ENCODE data around the gene EPB41L4A.
"Not testable (repeated sequence)": the region's sequence is repeated elsewhere in the genome, so short reads cannot be mapped to it uniquely, and the experiment has no call there.

Gene EPB41L4A

DNA sequence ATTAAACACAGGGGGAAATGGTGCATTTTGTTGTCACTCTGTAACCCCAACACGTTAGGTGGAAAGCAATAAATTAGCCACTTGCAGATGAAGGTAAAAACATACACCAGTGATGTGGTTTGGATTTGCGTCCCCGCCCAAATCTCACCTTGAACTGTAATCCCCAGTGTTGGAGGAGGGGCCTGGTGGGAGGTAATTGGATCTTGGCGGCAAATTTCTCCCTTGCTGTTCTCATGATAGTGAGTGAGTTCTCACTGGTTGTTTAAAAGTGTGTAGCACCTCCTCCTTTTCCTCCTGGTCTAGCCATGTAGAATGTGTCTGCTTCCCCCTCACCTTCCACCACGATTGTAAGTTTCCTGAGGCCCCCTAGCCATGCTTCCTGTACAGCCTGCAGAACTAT lies 17.2 kb downstream of the EPB41L4A start:
- H3K27ac ChIP-seq (ENCODE audit: low read length): no peak overlapping the region
- H3K9me3 ChIP-seq (ENCODE audit: control insufficient read depth in 2 of 2, low read length in 2 of 2): no peaks in the 10 kb centered on the region
- H3K9ac ChIP-seq (ENCODE audit: low read length in 2 of 2): no peak overlapping the region
- H3K36me3 ChIP-seq (ENCODE audit: control insufficient read depth in 2 of 2, insufficient read depth in 2 of 2, low read length in 2 of 2): no peaks in the 10 kb centered on the region
- H3K27me3 ChIP-seq (ENCODE audit: control insufficient read depth in 1 of 2, insufficient read depth in 2 of 2, low read length in 2 of 2): no peaks in the 10 kb centered on the region
- H3K4me3 ChIP-seq (ENCODE audit: low read length in 2 of 2): no peak overlapping the region
- H3K4me1 ChIP-seq (ENCODE audit: control insufficient read depth, insufficient read depth, low read length): no peaks in the 10 kb centered on the region

- H3K4me3 ChIP-seq (ENCODE audit: low read length in 2 of 2): no peak overlapping the region
- H3K27ac ChIP-seq (ENCODE audit: low read length): no peak overlapping the region
- no peaks in the 10 kb centered on the region for H3K27me3 ChIP-seq (ENCODE audit: control insufficient read depth in 1 of 2, insufficient read depth in 2 of 2, low read length in 2 of 2)
- H3K4me1 ChIP-seq (ENCODE audit: control insufficient read depth, insufficient read depth, low read length): no peaks in the 10 kb centered on the region
- H3K9me3 ChIP-seq (ENCODE audit: control insufficient read depth in 2 of 2, low read length in 2 of 2): no peaks in the 10 kb centered on the region
- H3K9ac ChIP-seq (ENCODE audit: low read length in 2 of 2): no peak overlapping the region
- no peaks in the 10 kb centered on the region for H3K36me3 ChIP-seq (ENCODE audit: control insufficient read depth in 2 of 2, insufficient read depth in 2 of 2, low read length in 2 of 2)
Observed at GRCh38 chr5:112397690-112398089, 21.4 kb downstream of the EPB41L4A start.

- Histone ChIP-seq H3K9ac (ENCODE audit: low read length in 2 of 2) (no peak overlapping the region), H3K36me3 (ENCODE audit: control insufficient read depth in 2 of 2, insufficient read depth in 2 of 2, low read length in 2 of 2) (no peaks in the 10 kb centered on the region), H3K27me3 (ENCODE audit: control insufficient read depth in 1 of 2, insufficient read depth in 2 of 2, low read length in 2 of 2) (no peaks in the 10 kb centered on the region), H3K4me1 (ENCODE audit: control insufficient read depth, insufficient read depth, low read length) (no peaks in the 10 kb centered on the region), H3K4me3 (ENCODE audit: low read length in 2 of 2) (no peak overlapping the region), H3K9me3 (ENCODE audit: control insufficient read depth in 2 of 2, low read length in 2 of 2) (no peaks in the 10 kb centered on the region), H3K27ac (ENCODE audit: low read length) (no peak overlapping the region)
Observed at GRCh38 chr5:112396430-112396829, 22.6 kb downstream of the EPB41L4A start.

- H3K36me3 ChIP-seq (ENCODE audit: control insufficient read depth in 2 of 2, insufficient read depth in 2 of 2, low read length in 2 of 2); H3K9ac ChIP-seq (ENCODE audit: low read length in 2 of 2); H3K27ac ChIP-seq (ENCODE audit: low read length); H3K9me3 ChIP-seq (ENCODE audit: control insufficient read depth in 2 of 2, low read length in 2 of 2); H3K4me1 ChIP-seq (ENCODE audit: control insufficient read depth, insufficient read depth, low read length); H3K4me3 ChIP-seq (ENCODE audit: low read length in 2 of 2); H3K27me3 ChIP-seq (ENCODE audit: control insufficient read depth in 1 of 2, insufficient read depth in 2 of 2, low read length in 2 of 2): not testable (repeated sequence)
Observed at GRCh38 chr5:112395299-112395698, 23.8 kb downstream of the EPB41L4A start.

- H3K36me3 ChIP-seq (ENCODE audit: control insufficient read depth in 2 of 2, insufficient read depth in 2 of 2, low read length in 2 of 2): no peaks in the 10 kb centered on the region
- H3K4me1 ChIP-seq (ENCODE audit: control insufficient read depth, insufficient read depth, low read length): no peaks in the 10 kb centered on the region
- H3K9ac ChIP-seq (ENCODE audit: low read length in 2 of 2): no peak overlapping the region
- H3K27me3 ChIP-seq (ENCODE audit: control insufficient read depth in 1 of 2, insufficient read depth in 2 of 2, low read length in 2 of 2): no peaks in the 10 kb centered on the region
- no peaks in the 10 kb centered on the region for H3K9me3 ChIP-seq (ENCODE audit: control insufficient read depth in 2 of 2, low read length in 2 of 2)
- H3K4me3 ChIP-seq (ENCODE audit: low read length in 2 of 2): no peak overlapping the region
- H3K27ac ChIP-seq (ENCODE audit: low read length): no peak overlapping the region
Observed at GRCh38 chr5:112390327-112390726, 28.8 kb downstream of the EPB41L4A start.

- Histone ChIP-seq H3K36me3 (ENCODE audit: control insufficient read depth in 2 of 2, insufficient read depth in 2 of 2, low read length in 2 of 2) (no peaks in the 10 kb centered on the region), H3K27me3 (ENCODE audit: control insufficient read depth in 1 of 2, insufficient read depth in 2 of 2, low read length in 2 of 2) (no peaks in the 10 kb centered on the region), H3K9ac (ENCODE audit: low read length in 2 of 2) (no peak overlapping the region), H3K9me3 (ENCODE audit: control insufficient read depth in 2 of 2, low read length in 2 of 2) (no peaks in the 10 kb centered on the region), H3K27ac (ENCODE audit: low read length) (no peak overlapping the region), H3K4me1 (ENCODE audit: control insufficient read depth, insufficient read depth, low read length) (no peaks in the 10 kb centered on the region), H3K4me3 (ENCODE audit: low read length in 2 of 2) (no peak overlapping the region)
Observed at GRCh38 chr5:112388739-112389138, 30.3 kb downstream of the EPB41L4A start.

- no peaks in the 10 kb centered on the region for H3K9me3 ChIP-seq (ENCODE audit: control insufficient read depth in 2 of 2, low read length in 2 of 2)
- H3K4me3 ChIP-seq (ENCODE audit: low read length in 2 of 2): no peak overlapping the region
- no peak overlapping the region for H3K9ac ChIP-seq (ENCODE audit: low read length in 2 of 2)
- no peak overlapping the region for H3K27ac ChIP-seq (ENCODE audit: low read length)
- no peaks in the 10 kb centered on the region for H3K4me1 ChIP-seq (ENCODE audit: control insufficient read depth, insufficient read depth, low read length)
- H3K27me3 ChIP-seq (ENCODE audit: control insufficient read depth in 1 of 2, insufficient read depth in 2 of 2, low read length in 2 of 2): no peaks in the 10 kb centered on the region
- no peaks in the 10 kb centered on the region for H3K36me3 ChIP-seq (ENCODE audit: control insufficient read depth in 2 of 2, insufficient read depth in 2 of 2, low read length in 2 of 2)
Observed at GRCh38 chr5:112388074-112388473, 31.0 kb downstream of the EPB41L4A start.

GRCh38 chr5:112386766-112387165 lies 32.3 kb downstream of the EPB41L4A start:
- Histone ChIP-seq H3K9ac (ENCODE audit: low read length in 2 of 2) (no peak overlapping the region), H3K27ac (ENCODE audit: low read length) (no peak overlapping the region), H3K27me3 (ENCODE audit: control insufficient read depth in 1 of 2, insufficient read depth in 2 of 2, low read length in 2 of 2) (no peaks in the 10 kb centered on the region), H3K9me3 (ENCODE audit: control insufficient read depth in 2 of 2, low read length in 2 of 2) (no peaks in the 10 kb centered on the region), H3K36me3 (ENCODE audit: control insufficient read depth in 2 of 2, insufficient read depth in 2 of 2, low read length in 2 of 2) (no peaks in the 10 kb centered on the region), H3K4me1 (ENCODE audit: control insufficient read depth, insufficient read depth, low read length) (no peaks in the 10 kb centered on the region), H3K4me3 (ENCODE audit: low read length in 2 of 2) (no peak overlapping the region)

- Histone ChIP-seq H3K4me3 (ENCODE audit: low read length in 2 of 2) (no peak overlapping the region), H3K4me1 (ENCODE audit: control insufficient read depth, insufficient read depth, low read length) (no peaks in the 10 kb centered on the region), H3K9ac (ENCODE audit: low read length in 2 of 2) (no peak overlapping the region), H3K36me3 (ENCODE audit: control insufficient read depth in 2 of 2, insufficient read depth in 2 of 2, low read length in 2 of 2) (no peaks in the 10 kb centered on the region), H3K27me3 (ENCODE audit: control insufficient read depth in 1 of 2, insufficient read depth in 2 of 2, low read length in 2 of 2) (no peaks in the 10 kb centered on the region), H3K27ac (ENCODE audit: low read length) (no peak overlapping the region), H3K9me3 (ENCODE audit: control insufficient read depth in 2 of 2, low read length in 2 of 2) (no peaks in the 10 kb centered on the region)
Observed at GRCh38 chr5:112385969-112386368, 33.1 kb downstream of the EPB41L4A start.

GRCh38 chr5:112385566-112385965 lies 33.5 kb downstream of the EPB41L4A start:
- no peak overlapping the region for H3K4me3 ChIP-seq (ENCODE audit: low read length in 2 of 2)
- H3K27ac ChIP-seq (ENCODE audit: low read length): no peak overlapping the region
- no peaks in the 10 kb centered on the region for H3K9me3 ChIP-seq (ENCODE audit: control insufficient read depth in 2 of 2, low read length in 2 of 2)
- H3K27me3 ChIP-seq (ENCODE audit: control insufficient read depth in 1 of 2, insufficient read depth in 2 of 2, low read length in 2 of 2): no peaks in the 10 kb centered on the region
- H3K4me1 ChIP-seq (ENCODE audit: control insufficient read depth, insufficient read depth, low read length): no peaks in the 10 kb centered on the region
- no peaks in the 10 kb centered on the region for H3K36me3 ChIP-seq (ENCODE audit: control insufficient read depth in 2 of 2, insufficient read depth in 2 of 2, low read length in 2 of 2)
- no peak overlapping the region for H3K9ac ChIP-seq (ENCODE audit: low read length in 2 of 2)

DNA sequence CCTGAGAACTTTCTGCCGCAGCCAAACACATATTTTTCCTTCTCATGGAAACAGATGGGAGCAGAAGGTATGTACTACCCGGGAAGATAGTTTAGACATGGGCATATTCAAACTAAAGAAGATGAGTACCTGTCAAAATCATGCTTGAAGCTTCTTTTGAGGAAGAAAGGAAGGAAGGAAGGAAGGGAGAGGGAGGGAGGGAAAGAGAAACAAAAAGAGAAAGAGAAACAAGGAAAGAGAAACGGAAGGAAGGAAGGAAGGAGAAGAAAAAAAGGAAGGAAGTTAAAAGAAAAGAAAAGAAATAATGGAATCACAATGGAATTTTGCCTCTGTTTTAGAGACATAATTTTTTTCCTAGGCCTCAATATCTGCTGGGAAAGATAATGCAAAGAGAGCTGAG lies 34.6 kb downstream of the EPB41L4A start:
- H3K9ac ChIP-seq (ENCODE audit: low read length in 2 of 2): no peak overlapping the region
- H3K4me1 ChIP-seq (ENCODE audit: control insufficient read depth, insufficient read depth, low read length): no peaks in the 10 kb centered on the region
- H3K27me3 ChIP-seq (ENCODE audit: control insufficient read depth in 1 of 2, insufficient read depth in 2 of 2, low read length in 2 of 2): no peaks in the 10 kb centered on the region
- no peaks in the 10 kb centered on the region for H3K9me3 ChIP-seq (ENCODE audit: control insufficient read depth in 2 of 2, low read length in 2 of 2)
- H3K4me3 ChIP-seq (ENCODE audit: low read length in 2 of 2): no peak overlapping the region
- H3K27ac ChIP-seq (ENCODE audit: low read length): no peak overlapping the region
- H3K36me3 ChIP-seq (ENCODE audit: control insufficient read depth in 2 of 2, insufficient read depth in 2 of 2, low read length in 2 of 2): no peaks in the 10 kb centered on the region

DNA sequence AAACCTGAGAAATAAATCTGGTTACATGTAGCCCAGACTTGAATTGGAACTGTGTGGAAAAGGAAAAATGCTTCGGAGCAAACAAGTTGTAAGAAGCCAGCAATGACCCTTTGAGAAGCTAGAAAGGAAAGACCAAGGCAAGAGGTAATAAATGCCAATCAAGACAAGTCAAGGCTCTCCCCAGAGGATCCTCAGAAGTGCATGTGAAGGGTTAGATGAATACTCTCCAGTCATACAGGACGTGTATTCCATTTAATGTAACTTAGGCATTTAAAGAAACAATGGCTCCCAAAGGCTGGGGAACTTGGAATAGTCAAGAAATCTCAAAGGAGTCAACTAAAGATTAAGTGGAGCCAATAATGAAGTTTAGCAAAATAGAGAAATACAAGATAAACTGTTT lies 36.2 kb downstream of the EPB41L4A start:
- no peaks in the 10 kb centered on the region for H3K27me3 ChIP-seq (ENCODE audit: control insufficient read depth in 1 of 2, insufficient read depth in 2 of 2, low read length in 2 of 2)

More for the DNA sequence above, 36.2 kb downstream of the EPB41L4A start:
- Histone ChIP-seq H3K4me3 (ENCODE audit: low read length in 2 of 2) (no peak overlapping the region), H3K36me3 (ENCODE audit: control insufficient read depth in 2 of 2, insufficient read depth in 2 of 2, low read length in 2 of 2) (no peaks in the 10 kb centered on the region), H3K9me3 (ENCODE audit: control insufficient read depth in 2 of 2, low read length in 2 of 2) (no peaks in the 10 kb centered on the region), H3K9ac (ENCODE audit: low read length in 2 of 2) (no peak overlapping the region), H3K4me1 (ENCODE audit: control insufficient read depth, insufficient read depth, low read length) (no peaks in the 10 kb centered on the region), H3K27ac (ENCODE audit: low read length) (no peak overlapping the region)
